Measurements from ENCODE around the gene TAGAP. TPM values are rescaled to one million over a fixed set of nuclear protein-coding genes. Genes with fewer than 3 reads are reported as not detected.

TAGAP gene
- total and polyA plus RNA-seq, 2 experiments from 2014 or later, result not detected

- H3K27me3 ChIP-seq (replicated peaks; ENCODE audit: insufficient read depth), result peaks cover 75% of the 10 kb centered on the region
- H3K9ac ChIP-seq, result no peak overlapping the region
- in situ Hi-C loops (cut with MboI), result no loop called here
- H3K4me3 ChIP-seq, result no peak overlapping the region
- no peak for DNase-seq
- no peak for TF ChIP-seq EZH2 (IDR thresholded peaks at IDR 0.05; ENCODE audit: insufficient read depth, poor library complexity, severe bottlenecking)
- TF ChIP-seq EZH2phosphoT487 (IDR thresholded peaks at IDR 0.05; ENCODE audit: insufficient read depth, low read depth), result no peak
- no peaks in the 10 kb centered on the region for H4K20me1 ChIP-seq (ENCODE audit: insufficient read depth)
- H3K36me3 ChIP-seq (ENCODE audit: low read depth), result no peaks in the 10 kb centered on the region
- H3F3A ChIP-seq (ENCODE audit: insufficient read depth), result no peaks in the 10 kb centered on the region
- no peaks in the 10 kb centered on the region for H3K9me3 ChIP-seq (ENCODE audit: low read depth)
- H3K9me2 ChIP-seq (ENCODE audit: insufficient read depth), result no peaks in the 10 kb centered on the region
- H3K79me2 ChIP-seq (ENCODE audit: insufficient read depth), result no peaks in the 10 kb centered on the region
- H3K27ac ChIP-seq, result no peak overlapping the region
- H3K4me1 ChIP-seq (ENCODE audit: insufficient read depth), result no peaks in the 10 kb centered on the region
- WGBS, 2 experiments (ENCODE audit: low coverage in 1 of 2, low lambda C conversion rate in 2 of 2, missing lambda C conversion rate in 2 of 2), result 45 to 55% methylated on average over 3 of the region's 3 CpGs
- no peak overlapping the region for H2AFZ ChIP-seq
- no peak overlapping the region for H3K4me2 ChIP-seq (ENCODE audit: unreplicated experiment)
These were observed 11.2 kb upstream of the TAGAP start for GRCh38 chr6:159056003-159056402.

GRCh38 chr6:159053781-159054398 is 9.1 kb upstream of the TAGAP start:
- no peaks in the 10 kb centered on the region for H3K9me3 ChIP-seq (ENCODE audit: low read depth)
- no peak overlapping the region for H3K4me2 ChIP-seq (ENCODE audit: unreplicated experiment)
- WGBS, 2 experiments (ENCODE audit: low coverage in 1 of 2, low lambda C conversion rate in 2 of 2, missing lambda C conversion rate in 2 of 2), result 62 to 63% methylated on average over 12 of the region's 12 CpGs
- no peaks in the 10 kb centered on the region for H3F3A ChIP-seq (ENCODE audit: insufficient read depth)
- no peak for DNase-seq
- H3K27me3 ChIP-seq (replicated peaks; ENCODE audit: insufficient read depth), result peaks cover 78% of the 10 kb centered on the region
- no peak overlapping the region for H2AFZ ChIP-seq
- H4K20me1 ChIP-seq (ENCODE audit: insufficient read depth), result no peaks in the 10 kb centered on the region
- H3K79me2 ChIP-seq (ENCODE audit: insufficient read depth), result no peaks in the 10 kb centered on the region
- no peaks in the 10 kb centered on the region for H3K9me2 ChIP-seq (ENCODE audit: insufficient read depth)
- no peak overlapping the region for H3K27ac ChIP-seq
- in situ Hi-C loops (cut with MboI), result no loop called here
- H3K4me3 ChIP-seq, result no peak overlapping the region
- H3K9ac ChIP-seq, result no peak overlapping the region
- no peaks in the 10 kb centered on the region for H3K4me1 ChIP-seq (ENCODE audit: insufficient read depth)
- no peaks in the 10 kb centered on the region for H3K36me3 ChIP-seq (ENCODE audit: low read depth)
- TF ChIP-seq EZH2phosphoT487 (IDR thresholded peaks at IDR 0.05; ENCODE audit: insufficient read depth, low read depth) (no peak), EZH2 (IDR thresholded peaks at IDR 0.05; ENCODE audit: insufficient read depth, poor library complexity, severe bottlenecking) (no peak)

GRCh38 chr6:159052720-159053119 is 7.9 kb upstream of the TAGAP start:
- Histone ChIP-seq H4K20me1 (ENCODE audit: insufficient read depth) (no peaks in the 10 kb centered on the region), H3K79me2 (ENCODE audit: insufficient read depth) (no peaks in the 10 kb centered on the region), H3K4me2 (ENCODE audit: unreplicated experiment) (no peak overlapping the region), H3K4me3 (no peak overlapping the region), H3K9ac (no peak overlapping the region), H3K9me2 (ENCODE audit: insufficient read depth) (no peaks in the 10 kb centered on the region), H3K9me3 (ENCODE audit: low read depth) (no peaks in the 10 kb centered on the region), H3K4me1 (ENCODE audit: insufficient read depth) (no peaks in the 10 kb centered on the region), H2AFZ (no peak overlapping the region), H3K36me3 (ENCODE audit: low read depth) (no peaks in the 10 kb centered on the region), H3F3A (ENCODE audit: insufficient read depth) (no peaks in the 10 kb centered on the region), H3K27ac (no peak overlapping the region), H3K27me3 (replicated peaks; ENCODE audit: insufficient read depth) (peaks cover 80% of the 10 kb centered on the region)
- in situ Hi-C loops (cut with MboI), result no loop called here
- TF ChIP-seq EZH2 (IDR thresholded peaks at IDR 0.05; ENCODE audit: insufficient read depth, poor library complexity, severe bottlenecking), result no peak
- TF ChIP-seq EZH2phosphoT487 (IDR thresholded peaks at IDR 0.05; ENCODE audit: insufficient read depth, low read depth), result no peak
- WGBS, 2 experiments (ENCODE audit: low coverage in 1 of 2, low lambda C conversion rate in 2 of 2, missing lambda C conversion rate in 2 of 2), result 18 to 19% methylated on average over 3 of the region's 3 CpGs
- DNase-seq, result no peak

- Histone ChIP-seq H3K9me2 (ENCODE audit: insufficient read depth) (no peaks in the 10 kb centered on the region), H3F3A (ENCODE audit: insufficient read depth) (no peaks in the 10 kb centered on the region), H3K27ac (no peak overlapping the region), H3K79me2 (ENCODE audit: insufficient read depth) (no peaks in the 10 kb centered on the region), H4K20me1 (ENCODE audit: insufficient read depth) (no peaks in the 10 kb centered on the region), H2AFZ (no peak overlapping the region), H3K4me2 (ENCODE audit: unreplicated experiment) (no peak overlapping the region), H3K9ac (no peak overlapping the region), H3K4me3 (no peak overlapping the region), H3K27me3 (replicated peaks; ENCODE audit: insufficient read depth) (peaks cover 71% of the 10 kb centered on the region), H3K9me3 (ENCODE audit: low read depth) (no peaks in the 10 kb centered on the region), H3K4me1 (ENCODE audit: insufficient read depth) (no peaks in the 10 kb centered on the region), H3K36me3 (ENCODE audit: low read depth) (no peaks in the 10 kb centered on the region)
- TF ChIP-seq EZH2phosphoT487 (IDR thresholded peaks at IDR 0.05; ENCODE audit: insufficient read depth, low read depth) (no peak), EZH2 (IDR thresholded peaks at IDR 0.05; ENCODE audit: insufficient read depth, poor library complexity, severe bottlenecking) (no peak)
- in situ Hi-C loops (cut with MboI), result no loop called here
- 33% methylated on average over 10 of the region's 10 CpGs for WGBS, 2 experiments (ENCODE audit: low coverage in 1 of 2, low lambda C conversion rate in 2 of 2, missing lambda C conversion rate in 2 of 2)
- DNase-seq, result no peak
These were observed 3.3 kb upstream of the TAGAP start for GRCh38 chr6:159047891-159048685.

All from GM23248 (cell line).